PC-3 (cell line): ENCODE results near the gene CNTNAP2. TPM values are rescaled to one million over a fixed set of nuclear protein-coding genes. Genes with fewer than 3 reads are reported as not detected.

Experiments
- ATAC-seq: fragments of 200-7000 bp; cut with Tn5 transposase; 2 replicates; pipeline ENCODE4 v1.9.1; 2020; ENCODE audit warnings: mild to moderate bottlenecking, moderate library complexity
- BruUV-seq: library from RNA; stranded (reverse); fragments of 400-500 nt; replicated peaks from 2 replicates; lab custom pipeline; 2021; lab: Mats Ljungman, UMichigan
- CTCF ChIA-PET: fragments of 300-600 bp; sonication (Branson Sonifier 250); formaldehyde crosslinking; loops from one replicate; lab custom pipeline; 2022; ENCODE audit warnings: antibody characterized with exemption; lab: Charles Lee
- POLR2A ChIA-PET: fragments of 300-600 bp; sonication (Branson Sonifier 250); formaldehyde crosslinking; loops from one replicate; lab custom pipeline; 2022; ENCODE audit warnings: antibody characterized with exemption; ENCODE audit not compliant: unreplicated experiment; lab: Charles Lee
- DNase-seq: peaks from one replicate; pipeline ENCODE4 v3.0.0-alpha.2; 2015
- H2AFZ ChIP-seq: fragments of 300-600 bp; sonication (generic); 2 replicates; pipeline ENCODE4 v1.6.0; 2016; ENCODE audit warnings: antibody characterized with exemption, low read length
- H3F3A ChIP-seq: fragments of 300-600 bp; sonication (generic); one replicate; pipeline ENCODE4 v1.6.0; 2017; ENCODE audit warnings: antibody characterized with exemption, low read length, control low read depth, mild to moderate bottlenecking; ENCODE audit not compliant: unreplicated experiment
- H3K27ac ChIP-seq: fragments of 300-600 bp; sonication (generic); 2 replicates; pipeline ENCODE4 v1.5.1; 2016; ENCODE audit warnings: mild to moderate bottlenecking, low read length
- H3K27me3 ChIP-seq: fragments of 300-600 bp; sonication (generic); 2 replicates; pipeline ENCODE4 v1.6.1; 2016; ENCODE audit warnings: low read length, mixed read lengths
- H3K36me3 ChIP-seq: fragments of 300-600 bp; sonication (generic); 2 replicates; pipeline ENCODE4 v1.6.1; 2016; ENCODE audit warnings: low read depth, mixed run types, low read length, mixed read lengths
- H3K4me1 ChIP-seq: fragments of 300-600 bp; sonication (generic); 2 replicates; pipeline ENCODE4 v1.5.1; 2016; ENCODE audit warnings: low read length; ENCODE audit not compliant: insufficient read depth
- H3K4me2 ChIP-seq: fragments of 300-600 bp; sonication (generic); 2 replicates; pipeline ENCODE4 v1.6.0; 2016; ENCODE audit warnings: low read length
- H3K4me3 ChIP-seq: fragments of 300-600 bp; sonication (generic); 2 replicates; pipeline ENCODE4 v1.5.1; 2016; ENCODE audit warnings: mild to moderate bottlenecking, low read length, mixed read lengths
- H3K79me2 ChIP-seq: fragments of 300-600 bp; sonication (generic); 2 replicates; pipeline ENCODE4 v1.6.1; 2017; ENCODE audit warnings: low read length, mixed read lengths
- H3K9ac ChIP-seq: fragments of 300-600 bp; sonication (generic); 2 replicates; pipeline ENCODE4 v1.6.0; 2016; ENCODE audit warnings: mild to moderate bottlenecking, low read length
- H3K9me2 ChIP-seq: fragments of 300-600 bp; sonication (generic); replicated peaks from 2 replicates; pipeline ENCODE4 v1.6.1; 2016; ENCODE audit warnings: mixed run types, low read length, mixed read lengths
- H3K9me3 ChIP-seq: fragments of 300-600 bp; sonication (generic); 2 replicates; pipeline ENCODE4 v1.6.1; 2016; ENCODE audit warnings: low read length, mixed read lengths
- H4K20me1 ChIP-seq: fragments of 300-600 bp; sonication (generic); 2 replicates; pipeline ENCODE4 v1.6.1; 2016; ENCODE audit warnings: low read length, mixed read lengths
- CTCF ChIP-seq: fragments of 300-600 bp; sonication (generic); conservative IDR thresholded peaks from 2 replicates; pipeline ENCODE4 v1.5.1; 2017; ENCODE audit warnings: antibody characterized with exemption, low read depth, mild to moderate bottlenecking, low read length
- EZH2 ChIP-seq: fragments of 300-600 bp; sonication (generic); IDR thresholded peaks from one replicate; pipeline ENCODE4 v1.6.1; 2017; ENCODE audit warnings: antibody characterized with exemption, mild to moderate bottlenecking, low read length; ENCODE audit not compliant: unreplicated experiment
- EZH2phosphoT487 ChIP-seq: fragments of 300-600 bp; sonication (generic); IDR thresholded peaks from 2 replicates; pipeline ENCODE4 v1.6.1; 2018; ENCODE audit warnings: mild to moderate bottlenecking, antibody characterized with exemption, low read length, borderline replicate concordance
- intact Hi-C: fragments of 100-400 bp; cut with micrococcal nuclease; formaldehyde crosslinking; loops from 2 replicates; pipeline ENCODE4 v1.9.0; 2023
- total RNA-seq: library from RNA; depleted of rRNA; stranded (reverse); fragments of >200 nt; gene quantifications from 2 replicates; pipeline ENCODE4 v1.2.3, GENCODE V29; 2014

CNTNAP2 gene
- total RNA-seq, 1 experiment from 2014 or later, result 1.5 TPM

GRCh38 chr7:147540743-147541142 is 1424.1 kb downstream of the CNTNAP2 start:
- Histone ChIP-seq H3K79me2 (no peaks in the 10 kb centered on the region), H3K4me2 (no peak overlapping the region), H3K36me3 (no peaks in the 10 kb centered on the region; the same call in 1 of the 2 replicates), H3K9me3 (peaks cover 8% of the 10 kb centered on the region; the same call in 1 of the 2 replicates), H3K9ac (no peak overlapping the region), H3K4me1 (no peaks in the 10 kb centered on the region), H3K4me3 (no peak overlapping the region), H4K20me1 (no peaks in the 10 kb centered on the region), H3K27ac (no peak overlapping the region), H2AFZ (no peak overlapping the region), H3K9me2 (no peaks in the 10 kb centered on the region), H3K27me3 (no peaks in the 10 kb centered on the region), H3F3A (no peaks in the 10 kb centered on the region)
- intact Hi-C loops, result loop anchor here (10.0 kb wide), 1 partner anchor 244 kb away; no protein-coding TSS in a partner anchor
- ATAC-seq (no peak), DNase-seq (no peak)
- ChIA-PET POLR2A (no interaction called here), CTCF (no interaction called here)
- TF ChIP-seq CTCF, result no peak
- no peak for TF ChIP-seq EZH2
- no peak for TF ChIP-seq EZH2phosphoT487
- BruUV-seq, result no TSS peak

- no peak for TF ChIP-seq CTCF
- TF ChIP-seq EZH2, result no peak
- TF ChIP-seq EZH2phosphoT487, result no peak
- Histone ChIP-seq H3K4me1 (no peaks in the 10 kb centered on the region), H3K4me2 (no peak overlapping the region), H3K9me2 (no peaks in the 10 kb centered on the region), H2AFZ (no peak overlapping the region), H3K36me3 (no peaks in the 10 kb centered on the region; the same call in 1 of the 2 replicates), H3K9ac (no peak overlapping the region), H3K79me2 (no peaks in the 10 kb centered on the region), H3K9me3 (peaks cover 8% of the 10 kb centered on the region; the same call in 1 of the 2 replicates), H3K4me3 (no peak overlapping the region), H3F3A (no peaks in the 10 kb centered on the region), H3K27me3 (no peaks in the 10 kb centered on the region), H4K20me1 (no peaks in the 10 kb centered on the region), H3K27ac (no peak overlapping the region)
- BruUV-seq, result no TSS peak
- ChIA-PET CTCF (no interaction called here), POLR2A (no interaction called here)
- DNase-seq, result no peak
- no peak for ATAC-seq
- intact Hi-C loops, result loop anchor here (10.0 kb wide), 1 partner anchor 244 kb away; no protein-coding TSS in a partner anchor
These were observed 1424.7 kb downstream of the CNTNAP2 start for GRCh38 chr7:147541261-147541660.

- BruUV-seq, result no TSS peak
- H3K9me3 ChIP-seq, result 0 out of 2 replicates have a peak, but pooled peaks cover 4% of the 10 kb centered on the region
- H3K4me3 ChIP-seq, result no peak overlapping the region
- H3K27me3 ChIP-seq, result no peaks in the 10 kb centered on the region
- H3K79me2 ChIP-seq, result no peaks in the 10 kb centered on the region
- TF ChIP-seq CTCF (peak; percentile 78), EZH2 (no peak), EZH2phosphoT487 (no peak)
- no peaks in the 10 kb centered on the region for H3K4me1 ChIP-seq
- H4K20me1 ChIP-seq, result no peaks in the 10 kb centered on the region
- CTCF ChIA-PET, result interaction anchor here (0.6 to 0.7 kb wide), 2 partner anchors 23 to 1394 kb away, joined by 3 to 5 read pairs; no protein-coding TSS in a partner anchor
- intact Hi-C loops, result loop anchor here (2.0 to 10.0 kb wide), 2 partner anchors 237 to 537 kb away; no protein-coding TSS in a partner anchor
- H3K4me2 ChIP-seq, result no peak overlapping the region
- no peak overlapping the region for H3K27ac ChIP-seq
- POLR2A ChIA-PET, result no interaction called here
- H3K9ac ChIP-seq, result no peak overlapping the region
- H3F3A ChIP-seq, result no peaks in the 10 kb centered on the region
- H3K36me3 ChIP-seq, result no peaks in the 10 kb centered on the region; the same call in 1 of the 2 replicates
- ATAC-seq, result peak; percentile 81
- H3K9me2 ChIP-seq, result no peaks in the 10 kb centered on the region
- H2AFZ ChIP-seq, result no peak overlapping the region
- peak; percentile 66 for DNase-seq
These were observed 1430.8 kb downstream of the CNTNAP2 start for GRCh38 chr7:147547252-147547897.
